ENCODE measurements around the gene CASTOR2. TPM values are rescaled to one million over a fixed set of nuclear protein-coding genes. Genes with fewer than 3 reads are reported as not detected.

Gene CASTOR2
- total RNA-seq, 5 donors from 2014 or later (not counting 1 experiment from before 2014, with no cell fraction given): 4.7 to 8.1 (median 7.2) TPM

DNA sequence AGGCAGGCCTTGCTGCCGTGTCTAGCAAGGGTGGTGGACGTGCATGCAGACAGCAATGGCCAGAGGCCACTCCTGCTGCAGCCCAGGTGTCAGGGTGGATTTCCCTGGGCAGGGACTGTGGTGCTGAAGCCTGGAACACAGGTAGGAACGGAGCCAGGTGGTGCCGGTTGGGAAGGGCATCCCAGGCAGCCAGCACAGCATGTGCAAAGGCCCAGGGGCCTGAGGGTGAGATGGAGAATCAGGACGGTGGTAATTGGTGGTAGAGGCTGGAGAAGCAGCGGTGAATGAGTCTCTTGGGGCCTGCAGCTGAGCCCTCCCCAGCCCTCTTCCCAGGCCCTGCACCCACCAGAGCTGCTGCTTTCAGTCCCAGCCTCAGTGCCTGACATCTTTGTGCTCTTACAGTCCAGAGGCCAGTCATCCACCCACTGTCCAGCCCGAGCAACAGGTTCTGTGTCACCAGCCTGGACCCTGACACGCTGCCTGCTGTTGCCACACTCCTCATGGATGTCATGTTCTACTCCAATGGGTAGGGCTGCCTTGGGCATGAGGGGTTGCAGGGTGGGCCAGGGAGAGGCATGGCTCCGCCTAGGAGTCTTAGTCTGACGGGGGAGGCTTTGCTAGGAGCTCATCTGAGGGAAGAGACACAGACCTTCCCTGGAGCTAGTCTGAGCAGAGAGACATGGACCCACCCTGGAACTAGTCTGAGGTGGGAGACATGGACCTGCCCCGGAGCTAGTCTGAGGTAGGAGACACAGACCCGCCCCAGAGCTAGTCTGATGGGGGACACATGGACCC is 54.3 kb downstream of the CASTOR2 start:
- H3K4me1 ChIP-seq (ENCODE audit: control insufficient read depth in 1 of 2, extremely low read depth in 1 of 2, insufficient read depth in 2 of 2, low read length in 2 of 2): no peaks in the 10 kb centered on the region
- no peaks in the 10 kb centered on the region for H3K36me3 Mint-ChIP-seq
- H3K36me3 ChIP-seq (ENCODE audit: control insufficient read depth in 2 of 2, extremely low read depth in 1 of 2, insufficient read depth in 1 of 2, low read length in 1 of 2): peaks cover 4 to 9% of the 10 kb centered on the region in 2 donors
- H3K4me3 ChIP-seq (ENCODE audit: control insufficient read depth in 1 of 2, extremely low read depth in 1 of 2, low read length in 1 of 2): no peak overlapping the region
- no peak for DNase-seq
- no peaks in the 10 kb centered on the region for H3K4me1 Mint-ChIP-seq
- no peak overlapping the region for H3K27ac ChIP-seq (ENCODE audit: low read length)
- no peaks in the 10 kb centered on the region for H3K27me3 ChIP-seq (replicated peaks in 1 of 2; ENCODE audit: control insufficient read depth in 2 of 2, extremely low read depth in 1 of 2, insufficient read depth in 2 of 2, low read length in 1 of 2)
- no peaks in the 10 kb centered on the region for H3K9me3 Mint-ChIP-seq
- no peaks in the 10 kb centered on the region for H3K9me3 ChIP-seq
- 83% methylated on average over 9 of the region's 12 CpGs for WGBS (ENCODE audit: insufficient coverage)
- H3K27ac Mint-ChIP-seq: no peak overlapping the region
- ChIA-PET CTCF (no interaction called here), POLR2A (no interaction called here)
- no peak for ATAC-seq (replicated peaks in 1 of 4)
- H3K4me3 Mint-ChIP-seq: no peak overlapping the region
- no peaks in the 10 kb centered on the region for H3K27me3 Mint-ChIP-seq

DNA sequence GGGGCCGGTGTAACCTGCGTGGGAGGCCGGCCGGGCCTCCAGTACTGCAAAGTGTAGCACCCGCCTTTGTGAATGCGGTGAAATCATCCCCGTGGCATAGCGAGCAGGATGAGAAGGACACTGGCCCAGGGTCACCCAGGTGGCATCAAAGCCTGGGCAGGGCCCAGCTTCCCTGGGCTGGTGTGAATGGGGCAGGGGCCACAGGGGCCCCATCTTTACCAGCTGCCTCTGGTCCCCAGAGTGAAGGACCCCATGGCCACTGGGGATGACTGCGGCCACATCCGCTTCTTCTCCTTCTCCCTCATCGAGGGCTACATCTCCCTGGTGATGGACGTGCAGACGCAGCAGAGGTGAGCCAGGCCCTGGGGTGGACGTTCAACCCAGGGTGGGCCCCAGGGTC is 55.3 kb downstream of the CASTOR2 start:
- WGBS (ENCODE audit: insufficient coverage): 98% methylated on average over 9 of the region's 14 CpGs
- H3K9me3 Mint-ChIP-seq: no peaks in the 10 kb centered on the region
- no peaks in the 10 kb centered on the region for H3K36me3 Mint-ChIP-seq
- Histone ChIP-seq H3K4me1 (ENCODE audit: control insufficient read depth in 1 of 2, extremely low read depth in 1 of 2, insufficient read depth in 2 of 2, low read length in 2 of 2) (no peaks in the 10 kb centered on the region), H3K9me3 (no peaks in the 10 kb centered on the region), H3K27me3 (replicated peaks in 1 of 2; ENCODE audit: control insufficient read depth in 2 of 2, extremely low read depth in 1 of 2, insufficient read depth in 2 of 2, low read length in 1 of 2) (no peaks in the 10 kb centered on the region), H3K36me3 (ENCODE audit: control insufficient read depth in 2 of 2, extremely low read depth in 1 of 2, insufficient read depth in 1 of 2, low read length in 1 of 2) (peaks cover 4 to 9% of the 10 kb centered on the region in 2 donors), H3K27ac (ENCODE audit: low read length) (no peak overlapping the region), H3K4me3 (ENCODE audit: control insufficient read depth in 1 of 2, extremely low read depth in 1 of 2, low read length in 1 of 2) (no peak overlapping the region)
- ATAC-seq (replicated peaks in 1 of 4): no peak
- H3K27ac Mint-ChIP-seq: no peak overlapping the region
- no peaks in the 10 kb centered on the region for H3K27me3 Mint-ChIP-seq
- no peak for DNase-seq
- ChIA-PET CTCF (no interaction called here), POLR2A (no interaction called here)
- H3K4me3 Mint-ChIP-seq: no peak overlapping the region
- H3K4me1 Mint-ChIP-seq: no peaks in the 10 kb centered on the region

DNA sequence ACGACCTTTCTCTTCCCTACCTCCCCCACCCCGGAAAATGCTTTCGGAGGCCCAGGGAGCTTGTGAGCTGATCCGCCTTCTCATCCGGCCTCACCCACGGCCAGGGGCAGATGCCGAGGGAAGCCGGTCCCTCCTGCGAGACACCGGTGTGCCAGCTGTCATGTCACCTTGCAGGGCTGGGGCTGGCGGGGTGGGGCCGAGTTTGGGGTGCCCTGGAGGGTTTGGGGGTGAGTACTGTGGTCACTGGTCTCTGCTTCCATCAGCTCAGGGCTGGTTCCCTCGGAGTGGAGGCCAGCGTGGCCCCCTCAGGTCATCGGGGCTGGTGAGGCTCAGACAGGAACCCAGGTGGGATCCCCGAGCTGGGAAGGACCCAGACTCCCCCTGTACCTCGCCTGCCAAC is 60.4 kb downstream of the CASTOR2 start:
- H3K36me3 Mint-ChIP-seq: no peaks in the 10 kb centered on the region
- no peak overlapping the region for H3K4me3 ChIP-seq (ENCODE audit: control insufficient read depth in 1 of 2, extremely low read depth in 1 of 2, low read length in 1 of 2)
- ChIA-PET POLR2A (no interaction called here), CTCF (no interaction called here)
- ATAC-seq (replicated peaks in 1 of 4): no peak
- H3K27ac ChIP-seq (ENCODE audit: low read length): no peak overlapping the region
- H3K9me3 ChIP-seq: no peaks in the 10 kb centered on the region
- H3K27me3 Mint-ChIP-seq: no peaks in the 10 kb centered on the region
- peaks cover 0 to 4% of the 10 kb centered on the region in 2 donors for H3K36me3 ChIP-seq (ENCODE audit: control insufficient read depth in 2 of 2, extremely low read depth in 1 of 2, insufficient read depth in 1 of 2, low read length in 1 of 2)
- no peak overlapping the region for H3K4me3 Mint-ChIP-seq
- 90% methylated on average over 12 of the region's 17 CpGs for WGBS (ENCODE audit: insufficient coverage)
- H3K4me1 Mint-ChIP-seq: no peaks in the 10 kb centered on the region
- H3K27ac Mint-ChIP-seq: no peak overlapping the region
- H3K4me1 ChIP-seq (ENCODE audit: control insufficient read depth in 1 of 2, extremely low read depth in 1 of 2, insufficient read depth in 2 of 2, low read length in 2 of 2): no peaks in the 10 kb centered on the region
- no peak for DNase-seq
- H3K27me3 ChIP-seq (replicated peaks in 1 of 2; ENCODE audit: control insufficient read depth in 2 of 2, extremely low read depth in 1 of 2, insufficient read depth in 2 of 2, low read length in 1 of 2): no peaks in the 10 kb centered on the region
- no peaks in the 10 kb centered on the region for H3K9me3 Mint-ChIP-seq

DNA sequence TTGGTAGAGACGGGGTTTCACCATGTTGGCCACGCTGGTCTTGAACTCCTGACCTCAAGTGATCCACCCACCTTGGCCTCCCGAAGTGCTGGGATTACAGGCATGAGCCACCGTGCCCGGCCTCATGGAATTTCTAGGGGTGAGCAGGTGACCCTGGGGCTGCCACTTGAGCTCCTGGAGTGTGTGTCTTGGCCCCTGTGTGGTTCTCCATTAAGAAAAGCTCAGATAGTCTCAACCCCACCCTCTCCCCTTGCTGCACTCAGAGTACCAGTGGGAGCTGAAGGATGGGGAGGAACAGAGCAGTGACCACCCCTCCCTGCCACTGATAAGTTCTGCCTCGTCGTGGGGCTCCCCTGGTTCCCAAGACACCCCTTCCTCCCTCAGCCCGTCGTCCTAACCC is 63.8 kb downstream of the CASTOR2 start:
- Histone ChIP-seq H3K27ac (ENCODE audit: low read length) (no peak overlapping the region), H3K9me3 (no peaks in the 10 kb centered on the region), H3K27me3 (replicated peaks in 1 of 2; ENCODE audit: control insufficient read depth in 2 of 2, extremely low read depth in 1 of 2, insufficient read depth in 2 of 2, low read length in 1 of 2) (no peaks in the 10 kb centered on the region), H3K4me1 (ENCODE audit: control insufficient read depth in 1 of 2, extremely low read depth in 1 of 2, insufficient read depth in 2 of 2, low read length in 2 of 2) (no peaks in the 10 kb centered on the region), H3K36me3 (ENCODE audit: control insufficient read depth in 2 of 2, extremely low read depth in 1 of 2, insufficient read depth in 1 of 2, low read length in 1 of 2) (peaks cover 0 to 2% of the 10 kb centered on the region in 2 donors), H3K4me3 (ENCODE audit: control insufficient read depth in 1 of 2, extremely low read depth in 1 of 2, low read length in 1 of 2) (no peak overlapping the region)
- Mint-ChIP-seq H3K36me3 (peaks cover 4% of the 10 kb centered on the region), H3K4me3 (no peak overlapping the region), H3K27me3 (no peaks in the 10 kb centered on the region), H3K27ac (no peak overlapping the region), H3K9me3 (no peaks in the 10 kb centered on the region), H3K4me1 (no peaks in the 10 kb centered on the region)
- ChIA-PET CTCF (no interaction called here), POLR2A (interaction anchor here in 1 of 2 donors (0.5 kb wide), 1 partner anchor 1478 kb away, joined by 6 read pairs; no protein-coding TSS in a partner anchor)
- ATAC-seq (replicated peaks in 1 of 4): no peak
- DNase-seq: no peak
- WGBS (ENCODE audit: insufficient coverage): 94% methylated on average over 3 of the region's 9 CpGs

- WGBS (ENCODE audit: insufficient coverage): 80% methylated on average over 2 of the region's 8 CpGs
- Mint-ChIP-seq H3K27ac (no peak overlapping the region), H3K27me3 (no peaks in the 10 kb centered on the region), H3K4me3 (no peak overlapping the region), H3K36me3 (peaks cover 4% of the 10 kb centered on the region), H3K9me3 (no peaks in the 10 kb centered on the region), H3K4me1 (no peaks in the 10 kb centered on the region)
- Histone ChIP-seq H3K4me3 (ENCODE audit: control insufficient read depth in 1 of 2, extremely low read depth in 1 of 2, low read length in 1 of 2) (no peak overlapping the region), H3K27me3 (replicated peaks in 1 of 2; ENCODE audit: control insufficient read depth in 2 of 2, extremely low read depth in 1 of 2, insufficient read depth in 2 of 2, low read length in 1 of 2) (no peaks in the 10 kb centered on the region), H3K4me1 (ENCODE audit: control insufficient read depth in 1 of 2, extremely low read depth in 1 of 2, insufficient read depth in 2 of 2, low read length in 2 of 2) (no peaks in the 10 kb centered on the region), H3K9me3 (no peaks in the 10 kb centered on the region), H3K36me3 (ENCODE audit: control insufficient read depth in 2 of 2, extremely low read depth in 1 of 2, insufficient read depth in 1 of 2, low read length in 1 of 2) (peaks cover 0 to 2% of the 10 kb centered on the region in 2 donors), H3K27ac (ENCODE audit: low read length) (no peak overlapping the region)
- no peak for ATAC-seq (replicated peaks in 1 of 4)
- ChIA-PET CTCF (no interaction called here), POLR2A (no interaction called here)
- no peak for DNase-seq
Observed at GRCh38 chr7:75033064-75033463, 68.6 kb downstream of the CASTOR2 start.

DNA sequence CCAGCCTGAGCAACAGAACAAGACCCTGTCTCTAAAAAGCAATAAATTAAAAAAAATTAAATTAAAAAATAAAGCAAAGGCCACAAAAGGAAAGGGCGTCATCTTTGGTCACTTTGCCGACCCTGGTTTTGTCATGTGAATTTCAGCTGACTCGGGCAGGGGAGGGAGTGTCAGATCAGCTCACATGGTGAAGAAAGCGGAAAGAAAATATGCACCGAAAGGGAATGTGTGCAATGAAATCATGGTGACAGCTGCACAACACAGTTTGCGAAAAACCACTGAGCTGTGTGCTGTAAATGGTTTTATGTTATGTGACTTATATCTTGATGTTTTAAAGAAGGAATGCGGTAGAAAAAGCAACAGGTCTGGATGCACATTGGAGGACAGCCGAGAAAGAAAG is 69.3 kb downstream of the CASTOR2 start:
- CTCF ChIA-PET: no interaction called here
- Mint-ChIP-seq H3K9me3 (no peaks in the 10 kb centered on the region), H3K4me3 (no peak overlapping the region), H3K36me3 (peaks cover 4% of the 10 kb centered on the region), H3K27ac (no peak overlapping the region), H3K27me3 (no peaks in the 10 kb centered on the region), H3K4me1 (no peaks in the 10 kb centered on the region)
- H3K9me3 ChIP-seq: no peaks in the 10 kb centered on the region
- no peak overlapping the region for H3K4me3 ChIP-seq (ENCODE audit: control insufficient read depth in 1 of 2, extremely low read depth in 1 of 2, low read length in 1 of 2)
- H3K36me3 ChIP-seq (ENCODE audit: control insufficient read depth in 2 of 2, extremely low read depth in 1 of 2, insufficient read depth in 1 of 2, low read length in 1 of 2): peaks cover 0 to 4% of the 10 kb centered on the region in 2 donors
- POLR2A ChIA-PET: no interaction called here
- no peaks in the 10 kb centered on the region for H3K4me1 ChIP-seq (ENCODE audit: control insufficient read depth in 1 of 2, extremely low read depth in 1 of 2, insufficient read depth in 2 of 2, low read length in 2 of 2)
- no peak overlapping the region for H3K27ac ChIP-seq (ENCODE audit: low read length)
- DNase-seq (no peak), ATAC-seq (replicated peaks in 1 of 4) (no peak)
- over 99% methylated on average over 8 of the region's 8 CpGs for WGBS (ENCODE audit: insufficient coverage)
- H3K27me3 ChIP-seq (replicated peaks in 1 of 2; ENCODE audit: control insufficient read depth in 2 of 2, extremely low read depth in 1 of 2, insufficient read depth in 2 of 2, low read length in 1 of 2): no peaks in the 10 kb centered on the region
